Esophagus squamous epithelium (tissue), 4 donors: ENCODE data around the gene ADIPOR2.

Source experiments
- CTCF ChIP-seq, 6 experiments: fragments of 450-650 bp in 4 of 6; fragments of 200-600 bp in 2 of 6; sonication (generic) in 2 of 6; IDR thresholded peaks; one replicate each; pipeline ENCODE4 v1.5.1; 2016 to 2019; ENCODE audit warnings: antibody characterized with exemption in 6 of 6, mild to moderate bottlenecking in 4 of 6, moderate library complexity in 4 of 6
- POLR2A ChIP-seq, 4 donors: fragments of 450-650 bp; IDR thresholded peaks; one replicate each; pipeline ENCODE4 v1.6.1; 2017; ENCODE audit warnings: antibody characterized with exemption in 4 of 4, mild to moderate bottlenecking in 4 of 4, moderate library complexity in 3 of 4

- TF ChIP-seq CTCF (IDR thresholded peaks at IDR 0.05) (no peak), POLR2A (IDR thresholded peaks at IDR 0.05) (no peak)
These were observed 140.4 kb downstream of the ADIPOR2 start for GRCh38 chr12:1830981-1831963.
